GM12892 (cell line): ENCODE measurements around the gene PPM1L.

Experiments
- DNase-seq: peaks from one replicate; pipeline ENCODE4 v3.0.0; 2011; ENCODE audit not compliant: insufficient read length
- FAIRE-seq: peaks from 2 replicates; lab custom pipeline; 2011; peaks lifted over from hg19 to GRCh38; lab: Jason Lieb, UNC
- POLR2A ChIP-seq: IDR thresholded peaks from 2 replicates; pipeline ENCODE4 v1.6.1; 2011; ENCODE audit warnings: low read depth, low read length, control low read depth
- POLR2AphosphoS5 ChIP-seq: IDR thresholded peaks from 2 replicates; pipeline ENCODE4 v1.6.1; 2011; ENCODE audit warnings: low read depth, low read length, control low read depth
- TAF1 ChIP-seq: IDR thresholded peaks from 2 replicates; pipeline ENCODE4 v1.6.1; 2011; ENCODE audit warnings: low read depth, mild to moderate bottlenecking, control low read depth, low read length, borderline replicate concordance

The PPM1L gene

DNA sequence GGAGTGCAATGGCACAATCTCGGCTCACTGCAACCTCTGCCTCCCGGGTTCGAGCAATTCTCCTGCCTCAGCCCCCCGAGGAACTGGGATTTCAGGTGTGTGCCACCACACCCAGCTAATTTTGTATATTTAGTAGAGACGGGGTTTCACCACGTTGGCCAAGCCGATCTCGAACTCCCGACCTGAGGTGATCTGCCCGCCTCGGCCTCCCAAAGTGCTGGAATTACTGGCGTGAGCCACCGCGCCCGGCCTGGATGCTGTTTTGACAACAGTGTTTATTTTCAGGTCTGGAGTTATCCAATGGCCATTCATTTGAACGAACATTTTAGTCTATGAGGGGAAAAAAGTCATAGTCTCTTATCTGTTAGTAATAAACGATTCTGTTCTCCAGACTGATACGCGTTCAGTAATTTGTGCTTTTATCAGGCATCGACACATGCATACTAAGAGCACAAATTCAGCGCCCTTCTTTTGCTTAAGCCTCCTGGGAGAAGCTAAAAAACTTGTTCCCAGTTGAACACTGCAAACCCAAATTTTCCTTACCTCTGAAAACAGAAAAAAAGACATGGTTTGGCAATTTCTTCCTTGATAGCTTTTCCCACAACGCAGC lies 347.9 kb downstream of the PPM1L start:
- TF ChIP-seq POLR2A = no peak
- no peak for FAIRE-seq
- no peak for DNase-seq

DNA sequence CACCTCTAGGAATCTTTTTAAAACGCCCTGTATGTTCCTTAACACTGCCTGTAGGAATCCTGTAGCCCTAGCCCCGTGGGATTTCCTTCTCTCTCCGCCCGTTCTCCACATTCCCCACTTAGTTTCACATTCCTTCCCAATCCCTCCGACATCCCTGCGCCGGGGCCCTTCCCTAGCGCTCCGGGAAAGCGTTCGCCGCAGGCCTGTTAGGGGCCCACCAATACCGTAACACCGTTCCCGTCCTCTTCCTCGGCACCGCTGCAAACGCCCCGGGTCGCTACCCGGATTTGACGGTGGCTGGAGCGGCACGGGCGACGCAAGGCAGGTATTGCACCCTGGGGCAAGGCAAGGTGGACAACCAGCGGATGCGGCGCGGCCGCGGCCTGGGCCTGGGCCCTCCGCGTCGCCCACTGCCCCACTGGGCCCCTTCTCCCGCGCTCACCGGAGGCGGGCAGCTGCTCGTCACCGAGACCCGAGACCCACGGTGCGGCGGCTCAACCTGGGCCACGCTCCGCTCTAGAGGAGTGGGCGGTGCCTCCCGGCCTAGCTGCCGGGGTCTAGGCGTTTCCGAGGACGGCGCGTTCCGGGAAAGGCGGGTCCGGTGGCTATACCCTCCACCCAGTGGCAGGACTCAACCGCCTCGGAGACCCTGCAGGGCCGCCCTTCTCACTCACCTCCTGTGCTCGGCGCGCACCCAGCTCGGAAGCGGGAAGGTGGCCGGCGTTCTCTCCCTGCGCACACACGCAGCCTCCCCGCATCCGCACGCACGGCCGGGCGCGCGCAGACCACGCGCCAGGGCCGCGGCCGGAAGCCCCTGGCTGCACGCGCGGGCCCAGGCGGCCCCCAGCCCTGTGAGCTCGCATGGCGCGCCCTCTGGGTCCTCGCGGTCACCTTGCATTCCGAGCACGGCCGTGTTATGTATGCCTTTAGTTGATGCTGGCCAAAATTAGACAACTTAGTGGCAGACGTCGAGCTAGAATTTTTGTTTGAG lies 348.8 kb downstream of the PPM1L start, which contains the start of gene B3GALNT1:
Gene B3GALNT1, minus strand, starts transcription at position 789 of the 991 bp plus-strand sequence. CDS start 18,595 bp downstream, outside the sequence.
- TF ChIP-seq POLR2A (no peak), POLR2AphosphoS5 (no peak), TAF1 (no peak)
- peak; percentile 35 for DNase-seq
- FAIRE-seq = peak; percentile 60

DNA sequence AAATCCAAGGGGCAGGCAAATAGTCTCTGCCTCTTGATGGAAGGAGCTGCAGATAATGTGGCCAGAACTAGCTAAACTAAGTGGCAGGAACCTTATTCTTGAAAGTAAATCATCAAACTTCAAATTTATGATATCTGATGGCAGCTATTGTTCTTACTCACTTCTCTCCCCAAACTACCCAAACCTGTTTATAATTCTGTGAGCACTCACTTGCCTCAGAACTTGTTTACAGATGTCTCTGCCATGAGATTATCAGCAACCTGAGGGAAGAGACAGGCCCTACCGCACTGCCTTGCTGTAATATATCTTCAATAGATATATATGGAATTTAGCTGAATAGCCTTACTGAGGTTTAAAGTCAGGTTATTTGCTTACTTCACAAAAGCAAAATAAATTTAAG lies 351.3 kb downstream of the PPM1L start:
- no peak for TF ChIP-seq POLR2A
- no peak for TF ChIP-seq TAF1
- no peak for TF ChIP-seq POLR2AphosphoS5
- FAIRE-seq = no peak
- no peak for DNase-seq

DNA sequence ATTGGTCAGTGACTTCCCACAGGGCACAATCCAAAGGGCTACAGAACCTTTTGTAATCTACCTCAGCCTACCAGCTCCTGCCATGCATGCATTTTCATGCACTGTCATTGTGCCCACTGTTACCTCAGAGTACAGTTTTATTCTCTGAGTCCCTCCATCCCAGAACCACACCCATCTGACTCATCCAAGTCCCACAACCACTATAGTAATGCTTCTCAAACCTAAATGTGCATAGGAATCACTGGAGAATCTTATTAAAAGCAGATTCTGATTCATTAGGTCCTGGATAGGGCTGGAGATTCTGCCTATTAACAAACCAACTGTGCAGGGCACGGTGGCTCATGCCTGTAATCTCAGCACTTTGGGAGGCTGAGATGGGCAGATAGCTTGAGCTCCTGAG lies 352.8 kb downstream of the PPM1L start:
- TF ChIP-seq TAF1 = no peak
- TF ChIP-seq POLR2A = no peak
- no peak for TF ChIP-seq POLR2AphosphoS5
- FAIRE-seq (no peak), DNase-seq (no peak)

DNA sequence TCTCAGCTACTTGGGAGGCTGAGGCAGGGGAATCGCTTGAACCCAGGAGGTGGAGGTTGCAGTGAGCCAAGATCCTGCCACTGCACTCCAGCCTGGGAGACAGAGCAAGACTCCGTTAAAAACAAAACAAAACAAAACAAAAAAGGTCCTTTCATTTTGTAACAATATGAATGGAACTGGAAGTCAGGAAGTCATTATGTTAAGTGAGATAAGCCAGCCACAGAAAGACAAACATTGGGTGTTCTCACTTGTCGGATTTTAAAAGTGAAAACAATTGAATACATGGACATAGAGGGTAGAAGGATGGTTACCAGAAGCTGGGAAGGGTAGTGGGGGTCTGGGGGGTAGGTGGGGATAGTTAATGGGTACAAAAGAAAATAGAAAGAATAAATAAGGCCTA lies 361.6 kb downstream of the PPM1L start:
- FAIRE-seq (no peak), DNase-seq (no peak)
- TF ChIP-seq POLR2AphosphoS5 = no peak
- no peak for TF ChIP-seq TAF1
- no peak for TF ChIP-seq POLR2A

DNA sequence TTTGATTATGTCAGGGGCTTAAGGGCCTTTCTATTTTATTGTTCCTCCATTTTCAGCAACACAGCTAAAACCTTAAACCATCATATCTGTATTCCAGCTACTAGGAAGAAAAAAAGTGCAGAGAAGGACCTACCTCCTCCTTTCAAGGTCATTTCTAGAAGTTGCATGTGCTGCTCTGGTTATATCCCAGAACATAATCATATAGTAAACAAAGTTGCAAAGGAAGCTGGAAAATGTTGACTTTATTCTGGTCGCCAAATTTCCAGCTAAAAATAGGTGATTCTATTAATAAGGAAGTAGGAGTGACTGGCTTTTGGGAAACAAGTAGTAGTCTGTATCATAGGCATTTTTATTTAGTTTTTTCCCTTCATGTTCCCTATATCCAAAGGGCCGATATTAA lies 370.5 kb downstream of the PPM1L start:
- TF ChIP-seq TAF1 (no peak), POLR2AphosphoS5 (no peak), POLR2A (no peak)
- no peak for DNase-seq
- FAIRE-seq = no peak
